Activated T-helper 2 cell treated with anti-CD3 and anti-CD28 coated beads, Interferon-gamma antibody, Interleukin-2, Interleukin-4, amounts not matched to agents 10 μg/mL and 5 μg/mL and 100 μg/mL, durations not matched to agents 14 hours and 24 hours and 36 hours (primary cell): Measurements from ENCODE around the gene RCE1. TPM values are rescaled to one million over a fixed set of nuclear protein-coding genes. Genes with fewer than 3 reads are reported as not detected.

Experiments used
- DNase-seq: peaks from one replicate; pipeline ENCODE4 v3.0.0; 2021; ENCODE audit warnings: low spot score
- H3K27ac Mint-ChIP-seq: one replicate; pipeline ENCODE4 v1.8.0; 2021; ENCODE audit warnings: mixed read lengths
- H3K27me3 Mint-ChIP-seq: one replicate; pipeline ENCODE4 v1.8.0; 2021; ENCODE audit warnings: low read depth, mixed read lengths
- H3K36me3 Mint-ChIP-seq: one replicate; pipeline ENCODE4 v1.8.0; 2021; ENCODE audit warnings: low read depth, mixed read lengths
- H3K4me1 Mint-ChIP-seq: one replicate; pipeline ENCODE4 v1.8.0; 2021; ENCODE audit warnings: low read depth, mixed read lengths
- H3K4me3 Mint-ChIP-seq: one replicate; pipeline ENCODE4 v1.8.0; 2021; ENCODE audit warnings: low read depth, mild to moderate bottlenecking, moderate library complexity, mixed read lengths
- H3K9me3 Mint-ChIP-seq: one replicate; pipeline ENCODE4 v1.8.0; 2021; ENCODE audit warnings: mixed read lengths
- intact Hi-C: fragments of 100-400 bp; cut with micrococcal nuclease; formaldehyde crosslinking; loops from one replicate; pipeline ENCODE4 v1.15.1; 2023
- total RNA-seq: library from RNA; stranded (reverse); gene quantifications from 2 replicates; pipeline ENCODE4 v1.2.3, GENCODE V29; 2022

The RCE1 gene
- total RNA-seq, 1 donor from 2014 or later, result 27.8 TPM

DNA sequence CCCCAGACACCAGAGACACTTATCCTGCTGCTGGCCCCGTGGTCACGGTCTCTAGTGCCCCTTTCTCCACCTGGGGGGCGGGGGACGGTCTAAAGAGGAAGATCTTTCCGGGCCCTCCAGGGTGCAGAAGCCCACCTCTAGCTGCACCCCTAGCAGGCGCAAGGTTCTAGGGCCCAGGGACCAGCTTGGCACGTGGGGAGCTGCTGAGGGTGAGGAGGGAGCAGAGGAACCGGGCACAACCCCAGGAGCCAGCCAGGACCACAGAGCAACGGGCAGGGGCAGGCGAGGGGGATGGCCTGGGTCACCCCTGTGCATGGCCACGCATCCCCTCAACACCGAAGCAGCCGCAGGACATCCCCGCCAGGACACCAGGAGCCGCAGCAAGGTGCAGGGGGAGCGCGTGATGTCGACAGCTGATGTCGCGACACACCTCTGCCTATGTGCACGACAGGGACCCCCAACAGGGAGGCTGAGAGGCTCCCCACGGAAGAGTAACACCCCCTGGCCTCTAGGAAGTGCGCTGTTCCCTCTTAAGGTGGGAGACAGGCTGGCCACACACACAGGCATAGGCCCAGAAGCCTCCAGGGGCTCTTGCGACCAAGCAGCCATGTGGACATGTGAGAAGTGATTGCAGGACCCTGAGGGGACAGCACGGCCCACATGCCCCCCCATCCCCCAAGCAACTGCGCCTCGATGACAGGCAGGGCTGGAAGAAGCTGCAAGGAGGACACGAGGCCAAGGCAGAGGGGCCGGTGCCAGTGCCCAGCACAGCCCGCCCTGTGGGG lies 18.7 kb downstream of the RCE1 start:
- intact Hi-C loops, result no loop called here
- Mint-ChIP-seq H3K36me3 (no peaks in the 10 kb centered on the region), H3K27ac (no peak overlapping the region), H3K4me3 (no peak overlapping the region), H3K27me3 (no peaks in the 10 kb centered on the region), H3K4me1 (no peaks in the 10 kb centered on the region), H3K9me3 (no peaks in the 10 kb centered on the region)
- no peak for DNase-seq

DNA sequence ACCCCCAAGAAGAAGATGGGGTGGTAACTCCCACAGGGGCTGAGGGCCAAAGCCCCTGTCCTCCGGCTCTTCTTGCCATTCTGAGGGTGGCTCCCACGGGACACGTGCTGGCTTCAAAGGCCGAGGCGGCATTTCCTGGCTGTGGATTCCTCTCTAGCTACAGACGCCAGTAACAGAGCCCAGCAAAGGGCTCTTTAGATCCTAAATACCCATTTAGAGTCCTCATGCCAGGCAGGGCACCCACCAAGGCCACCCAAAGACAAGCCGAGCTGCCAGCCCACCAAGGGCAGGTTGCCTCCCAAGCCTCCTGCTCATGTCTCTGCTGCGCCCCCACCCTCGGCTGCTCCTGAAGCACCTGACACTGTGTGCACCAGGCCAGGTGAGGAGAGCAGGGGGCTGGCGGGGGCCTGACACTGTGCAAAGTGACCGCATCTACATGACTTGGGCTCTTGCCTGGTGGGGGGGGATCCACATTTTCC lies 19.4 kb downstream of the RCE1 start:
- H3K36me3 Mint-ChIP-seq, result no peaks in the 10 kb centered on the region
- no peak overlapping the region for H3K27ac Mint-ChIP-seq
- no peaks in the 10 kb centered on the region for H3K9me3 Mint-ChIP-seq
- intact Hi-C loops, result no loop called here
- no peaks in the 10 kb centered on the region for H3K4me1 Mint-ChIP-seq
- no peaks in the 10 kb centered on the region for H3K27me3 Mint-ChIP-seq
- DNase-seq, result no peak
- H3K4me3 Mint-ChIP-seq, result no peak overlapping the region

DNA sequence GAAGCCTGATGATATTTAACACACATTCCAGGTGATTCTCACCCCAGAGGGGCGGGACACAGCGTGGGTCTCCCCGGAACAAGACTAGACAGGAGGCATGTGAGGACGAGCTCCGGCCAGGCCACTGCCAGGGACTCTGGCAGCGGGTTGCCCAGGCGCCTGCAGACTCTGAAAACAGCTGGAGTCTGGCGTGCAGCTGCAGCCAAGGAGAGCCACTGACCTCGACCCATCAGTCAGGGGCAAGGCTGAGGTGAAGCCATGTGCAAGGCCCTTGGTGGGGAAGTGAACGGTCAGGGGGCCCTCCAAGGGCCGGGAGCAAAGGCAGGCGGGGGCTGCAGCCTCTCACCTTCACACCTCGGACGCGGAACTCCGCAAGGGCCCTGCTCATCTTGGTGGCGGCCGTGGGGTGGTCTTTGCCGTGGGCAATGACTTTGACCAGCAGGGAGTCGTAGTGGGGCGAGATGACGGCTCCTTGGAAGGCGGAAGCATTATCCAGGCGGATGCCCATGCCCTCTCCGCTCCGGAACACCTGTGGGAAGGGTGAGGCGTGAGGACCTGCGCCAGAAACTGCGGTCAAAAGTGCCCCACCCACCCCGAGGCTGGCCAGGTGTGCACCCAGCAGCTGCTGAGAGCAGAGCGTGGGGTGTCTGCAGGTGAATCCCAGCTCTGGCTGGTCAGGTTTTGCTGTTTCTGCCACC lies 20.3 kb downstream of the RCE1 start:
- H3K4me3 Mint-ChIP-seq, result no peak overlapping the region

DNA sequence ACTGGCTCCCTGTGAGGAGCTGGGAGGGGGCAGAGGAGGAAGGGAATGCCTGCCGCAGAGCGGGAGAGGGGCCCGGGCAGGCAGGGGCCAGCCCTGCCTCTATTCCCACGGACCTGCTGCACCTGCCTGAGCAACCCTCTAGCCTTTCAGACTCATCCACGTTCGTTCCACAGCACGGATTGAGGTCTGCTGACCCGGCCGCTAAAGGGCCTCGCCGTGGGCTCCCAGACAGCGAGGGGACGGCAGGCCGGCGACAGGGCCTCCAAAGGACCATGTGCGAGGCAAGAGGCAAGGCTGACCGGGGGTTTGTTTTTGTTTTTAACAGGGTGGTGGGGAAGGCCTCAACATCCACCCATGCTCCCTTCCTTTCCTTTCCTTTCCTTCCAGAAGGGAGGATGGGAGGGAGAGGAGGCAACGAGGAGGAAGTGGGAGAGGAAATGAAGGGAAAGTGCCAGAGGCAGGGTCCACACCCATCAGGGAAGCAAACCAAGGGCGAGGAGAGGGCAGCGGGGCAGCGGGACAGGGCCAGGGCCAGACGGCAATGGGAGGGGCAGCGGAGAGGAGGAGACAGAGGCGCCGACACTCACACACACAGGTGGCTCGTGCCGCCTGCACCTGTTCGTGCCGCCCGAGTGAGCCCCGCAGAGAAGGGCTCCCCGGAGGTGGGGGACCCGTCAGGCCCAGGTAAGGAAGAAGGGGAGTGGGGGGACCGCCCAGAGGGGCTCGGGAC lies 21.1 kb downstream of the RCE1 start:
- intact Hi-C loops, result no loop called here
- Mint-ChIP-seq H3K27me3 (no peaks in the 10 kb centered on the region), H3K36me3 (no peaks in the 10 kb centered on the region), H3K9me3 (no peaks in the 10 kb centered on the region), H3K4me3 (no peak overlapping the region), H3K4me1 (peaks cover 10% of the 10 kb centered on the region), H3K27ac (no peak overlapping the region)
- no peak for DNase-seq

More for the DNA sequence above, 20.3 kb downstream of the RCE1 start:
- H3K9me3 Mint-ChIP-seq, result no peaks in the 10 kb centered on the region
- H3K27ac Mint-ChIP-seq, result no peak overlapping the region
- intact Hi-C loops, result no loop called here
- no peaks in the 10 kb centered on the region for H3K36me3 Mint-ChIP-seq
- H3K4me1 Mint-ChIP-seq, result peaks cover 3% of the 10 kb centered on the region
- no peaks in the 10 kb centered on the region for H3K27me3 Mint-ChIP-seq
- no peak for DNase-seq

DNA sequence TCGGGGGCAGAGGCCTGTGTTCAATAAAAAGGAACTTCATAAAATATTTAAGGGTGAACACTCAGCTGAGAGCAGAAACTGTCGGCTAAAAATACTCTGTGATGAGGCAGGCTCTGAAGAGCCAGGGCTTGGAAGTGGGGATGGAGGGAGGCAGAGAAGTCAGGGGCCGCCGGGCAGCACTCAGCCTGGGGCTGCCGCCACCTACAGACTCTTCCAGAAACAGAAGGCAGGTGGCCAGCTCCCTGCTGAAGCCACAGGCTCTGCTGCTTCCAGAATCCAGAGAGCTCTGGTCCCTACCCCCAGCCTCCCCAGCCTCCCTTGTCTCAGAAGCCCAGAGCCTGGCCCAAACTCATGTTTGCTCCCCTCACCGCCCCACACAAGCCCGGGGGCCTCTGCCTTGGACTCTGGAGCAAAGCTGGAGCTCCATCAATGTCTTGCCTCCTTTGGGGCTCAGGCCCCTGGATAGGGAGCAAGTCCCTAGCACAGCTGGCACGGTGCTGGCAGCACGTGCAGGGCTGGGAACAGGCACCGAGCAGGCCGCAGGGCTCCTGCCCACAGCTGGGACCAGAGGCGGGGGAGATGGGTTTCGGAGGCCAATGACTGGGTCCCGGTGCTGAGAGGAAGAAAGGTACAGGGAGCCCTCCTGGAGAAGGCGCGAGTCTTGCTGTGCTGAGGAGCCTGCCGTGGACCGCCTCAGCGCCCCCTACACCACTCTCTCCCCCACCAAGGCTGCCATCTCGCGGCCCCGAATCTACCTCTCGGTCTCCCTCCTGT lies 21.9 kb downstream of the RCE1 start:
- Mint-ChIP-seq H3K36me3 (no peaks in the 10 kb centered on the region), H3K4me3 (no peak overlapping the region), H3K27me3 (no peaks in the 10 kb centered on the region), H3K27ac (no peak overlapping the region), H3K9me3 (no peaks in the 10 kb centered on the region), H3K4me1 (peaks cover 13% of the 10 kb centered on the region)
- no peak for DNase-seq
- intact Hi-C loops, result no loop called here

DNA sequence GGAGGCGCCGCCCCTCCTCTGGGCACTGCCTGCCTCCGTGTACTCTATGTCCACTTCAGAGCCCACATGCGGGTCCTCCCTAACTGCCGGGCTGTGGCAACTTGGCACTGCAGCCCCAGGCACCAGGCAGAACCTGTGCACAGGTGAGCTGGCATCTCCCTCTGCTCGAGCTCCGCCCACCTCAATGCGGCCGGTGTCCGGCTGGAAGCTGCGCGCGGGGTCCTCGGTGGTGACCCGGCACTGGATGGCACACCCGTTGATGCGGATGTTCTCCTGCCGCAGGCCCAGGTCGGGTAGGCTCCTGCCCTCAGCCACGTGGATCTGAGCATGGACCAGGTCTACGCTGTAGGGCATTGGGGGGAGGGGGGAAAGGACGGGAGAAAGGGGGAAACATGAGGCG lies 22.8 kb downstream of the RCE1 start:
- no peaks in the 10 kb centered on the region for H3K27me3 Mint-ChIP-seq
- no peaks in the 10 kb centered on the region for H3K9me3 Mint-ChIP-seq
- peaks cover 13% of the 10 kb centered on the region for H3K4me1 Mint-ChIP-seq
- no peak for DNase-seq
- H3K36me3 Mint-ChIP-seq, result no peaks in the 10 kb centered on the region
- intact Hi-C loops, result no loop called here
- H3K27ac Mint-ChIP-seq, result no peak overlapping the region
- H3K4me3 Mint-ChIP-seq, result no peak overlapping the region

DNA sequence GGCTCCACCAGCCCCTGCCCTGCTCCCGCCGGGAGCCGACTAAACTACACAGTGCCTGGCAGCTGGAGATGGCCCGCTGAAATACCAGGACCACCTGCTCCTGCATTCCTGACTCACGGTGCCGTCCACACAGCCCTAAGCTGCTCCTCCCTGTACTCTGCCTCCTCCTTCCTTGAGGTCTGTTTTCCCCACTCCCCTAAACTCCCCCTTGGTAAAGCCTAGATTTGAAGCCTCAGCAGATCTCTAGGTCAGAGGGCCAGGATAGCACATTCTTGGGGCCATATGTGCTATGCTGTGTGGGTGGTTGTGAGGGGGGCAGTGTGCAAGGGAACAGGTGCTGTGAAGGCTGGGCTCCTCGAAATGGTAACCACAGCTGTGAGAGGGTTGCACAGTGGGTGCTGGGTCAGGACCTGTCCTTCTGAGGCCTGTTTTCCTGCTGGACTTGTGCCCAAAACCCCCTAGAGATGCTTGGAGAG lies 23.3 kb downstream of the RCE1 start:
- DNase-seq, result no peak
- no peaks in the 10 kb centered on the region for H3K9me3 Mint-ChIP-seq
- no peaks in the 10 kb centered on the region for H3K27me3 Mint-ChIP-seq
- no peaks in the 10 kb centered on the region for H3K36me3 Mint-ChIP-seq
- no peak overlapping the region for H3K27ac Mint-ChIP-seq
- no peak overlapping the region for H3K4me3 Mint-ChIP-seq
- H3K4me1 Mint-ChIP-seq, result peaks cover 13% of the 10 kb centered on the region
- intact Hi-C loops, result no loop called here

DNA sequence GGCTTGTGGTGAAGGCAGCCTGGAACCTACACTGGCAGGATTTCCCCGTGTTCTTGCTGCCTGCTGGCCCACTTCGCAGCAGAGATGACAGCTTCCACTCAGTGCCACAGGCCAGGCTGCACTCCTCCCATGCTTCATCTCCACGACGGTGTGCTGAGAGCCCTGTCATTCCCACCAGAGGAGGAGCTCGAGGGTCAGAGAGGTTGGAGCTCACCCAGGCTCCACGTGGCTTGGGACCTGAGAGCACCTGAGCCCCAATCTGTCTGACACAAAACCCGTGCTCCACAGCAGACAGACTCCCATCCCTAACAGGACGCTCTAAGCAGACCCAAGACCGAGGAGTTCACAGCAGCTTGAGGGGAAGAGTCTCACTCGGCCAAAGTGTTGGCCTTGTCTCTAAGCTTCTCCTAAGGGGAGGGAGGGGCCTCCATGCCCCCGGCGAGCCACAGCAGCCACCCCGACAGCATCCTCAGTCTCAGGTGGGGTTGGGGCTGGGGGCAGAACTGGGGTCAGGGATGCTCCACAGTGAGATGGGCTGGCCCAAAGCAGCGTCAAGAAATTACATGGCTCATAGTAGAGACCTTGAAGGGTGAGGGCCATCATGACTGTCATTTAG lies 24.3 kb downstream of the RCE1 start:
- Mint-ChIP-seq H3K27ac (no peak overlapping the region), H3K4me1 (peaks cover 13% of the 10 kb centered on the region), H3K36me3 (no peaks in the 10 kb centered on the region), H3K4me3 (no peak overlapping the region), H3K27me3 (no peaks in the 10 kb centered on the region), H3K9me3 (no peaks in the 10 kb centered on the region)
- no peak for DNase-seq
- intact Hi-C loops, result no loop called here

DNA sequence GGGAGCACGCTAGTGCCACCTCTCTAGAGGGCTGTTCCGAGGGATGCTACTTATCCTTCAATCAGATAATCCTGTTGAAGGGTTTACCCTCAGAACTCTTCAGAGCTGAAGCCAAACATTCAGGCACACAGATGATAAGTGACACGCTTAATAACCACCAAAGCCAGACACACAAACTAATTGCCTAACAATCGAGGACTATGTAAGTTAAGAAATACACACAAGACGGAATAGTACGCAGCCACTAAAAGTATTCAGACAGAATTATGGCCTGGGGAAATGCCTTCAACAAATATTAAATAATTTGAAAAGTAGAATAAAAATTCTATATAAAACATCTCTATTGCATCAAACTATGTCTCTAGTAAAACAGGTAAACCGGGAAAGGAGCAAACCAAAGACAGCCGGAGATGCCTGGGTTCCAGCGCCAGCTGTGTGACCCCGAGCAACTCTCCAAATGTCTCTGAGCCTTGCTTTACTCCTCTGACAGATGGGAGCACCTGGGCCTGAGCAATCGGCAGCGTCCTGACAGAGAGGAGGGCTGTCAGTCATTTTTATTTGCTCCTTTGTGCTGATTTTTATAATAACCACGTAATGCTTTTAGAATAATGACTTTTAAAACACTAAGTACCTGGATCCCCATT lies 25.0 kb downstream of the RCE1 start:
- H3K4me1 Mint-ChIP-seq, result peaks cover 13% of the 10 kb centered on the region
- no peaks in the 10 kb centered on the region for H3K36me3 Mint-ChIP-seq
- no peak overlapping the region for H3K4me3 Mint-ChIP-seq
- no peaks in the 10 kb centered on the region for H3K27me3 Mint-ChIP-seq
- H3K27ac Mint-ChIP-seq, result no peak overlapping the region
- intact Hi-C loops, result no loop called here
- no peak for DNase-seq
- H3K9me3 Mint-ChIP-seq, result no peaks in the 10 kb centered on the region

DNA sequence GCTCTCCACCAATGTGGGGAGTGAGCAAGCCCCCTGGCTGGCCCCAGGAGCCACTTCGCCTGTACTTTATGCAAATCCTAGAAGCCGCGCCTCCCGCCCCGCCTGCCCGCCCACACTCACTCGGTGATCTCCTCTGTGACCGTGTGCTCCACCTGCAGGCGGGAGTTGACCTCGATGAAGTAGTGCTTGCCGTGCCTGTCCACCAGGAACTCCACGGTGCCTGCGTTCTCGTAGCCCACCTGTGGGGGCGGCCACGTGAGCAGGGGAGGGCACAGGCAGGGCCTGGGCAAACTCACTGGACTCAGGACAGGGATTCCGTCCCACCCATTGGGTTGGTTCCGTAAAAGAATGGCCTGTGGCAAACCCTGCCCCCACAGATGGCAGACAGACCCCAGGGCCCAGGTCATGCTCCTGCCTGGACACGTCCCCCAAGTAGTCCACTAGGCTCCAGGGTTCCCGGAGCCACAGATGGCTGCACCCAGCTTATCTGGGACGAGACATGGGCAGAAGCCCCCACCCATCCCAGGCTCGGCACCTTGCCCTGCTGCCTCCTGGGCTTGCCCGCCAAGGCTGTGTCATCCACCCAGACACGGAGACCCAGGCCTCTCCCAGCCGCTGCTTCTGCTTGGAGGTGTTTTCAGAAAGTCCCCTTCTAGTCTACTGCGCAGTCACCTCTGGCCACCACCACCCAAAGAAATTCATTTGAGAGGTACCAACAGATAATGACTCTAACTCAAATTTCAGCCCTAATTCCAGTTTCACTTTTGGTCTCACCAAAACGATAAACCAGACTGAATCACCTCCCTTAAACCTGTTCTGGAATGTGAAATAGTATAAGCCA lies 25.7 kb downstream of the RCE1 start:
- no peak overlapping the region for H3K27ac Mint-ChIP-seq
- H3K36me3 Mint-ChIP-seq, result no peaks in the 10 kb centered on the region
- H3K27me3 Mint-ChIP-seq, result no peaks in the 10 kb centered on the region
- H3K9me3 Mint-ChIP-seq, result no peaks in the 10 kb centered on the region
- DNase-seq, result peak; percentile 69
- intact Hi-C loops, result no loop called here
- H3K4me1 Mint-ChIP-seq, result peaks cover 13% of the 10 kb centered on the region
- H3K4me3 Mint-ChIP-seq, result no peak overlapping the region

DNA sequence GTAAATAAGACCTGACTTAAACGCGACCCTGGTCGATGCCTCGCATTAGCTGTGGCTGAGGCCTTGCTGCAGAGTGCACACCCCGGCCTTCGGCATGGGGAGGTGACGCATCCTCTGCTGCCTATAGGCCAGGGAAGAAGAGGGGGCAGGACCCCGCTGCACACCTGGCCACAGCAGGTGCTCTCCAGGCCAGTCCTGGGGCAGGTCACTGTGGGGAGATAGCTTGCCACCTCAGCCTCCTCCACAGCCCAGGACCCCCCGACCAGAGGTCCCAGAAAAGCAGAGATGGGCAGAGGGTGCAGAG lies 26.3 kb downstream of the RCE1 start:
- Mint-ChIP-seq H3K4me1 (peaks cover 13% of the 10 kb centered on the region), H3K27ac (no peak overlapping the region), H3K27me3 (peaks cover 1% of the 10 kb centered on the region), H3K36me3 (no peaks in the 10 kb centered on the region), H3K4me3 (no peak overlapping the region), H3K9me3 (no peaks in the 10 kb centered on the region)
- no peak for DNase-seq
- intact Hi-C loops, result no loop called here
